GM21360 (cell line): ENCODE results near the gene CERK.
"Not testable (repeated sequence)": the region's sequence is repeated elsewhere in the genome, so short reads cannot be mapped to it uniquely, and the experiment has no call there.

Experiments
- ATAC-seq: cut with Tn5 transposase; IDR thresholded peaks from one replicate; pipeline ENCODE4 v1.9.1; 2021; ENCODE audit warnings: mild to moderate bottlenecking, moderate library complexity; ENCODE audit not compliant: unreplicated experiment

CERK gene

GRCh38 chr22:46734213-46734722 lies 3.8 kb downstream of the CERK start:
- not testable (repeated sequence) for ATAC-seq

- no peak for ATAC-seq
These were observed 5.5 kb downstream of the CERK start for GRCh38 chr22:46732513-46732912.

- no peak for ATAC-seq
These were observed 6.0 kb downstream of the CERK start for GRCh38 chr22:46732041-46732379.

GRCh38 chr22:46731246-46732040 lies 6.6 kb downstream of the CERK start:
- ATAC-seq = no peak

GRCh38 chr22:46730568-46731245 lies 7.3 kb downstream of the CERK start:
- ATAC-seq = no peak

GRCh38 chr22:46728470-46728869 lies 9.6 kb downstream of the CERK start:
- no peak for ATAC-seq

DNA sequence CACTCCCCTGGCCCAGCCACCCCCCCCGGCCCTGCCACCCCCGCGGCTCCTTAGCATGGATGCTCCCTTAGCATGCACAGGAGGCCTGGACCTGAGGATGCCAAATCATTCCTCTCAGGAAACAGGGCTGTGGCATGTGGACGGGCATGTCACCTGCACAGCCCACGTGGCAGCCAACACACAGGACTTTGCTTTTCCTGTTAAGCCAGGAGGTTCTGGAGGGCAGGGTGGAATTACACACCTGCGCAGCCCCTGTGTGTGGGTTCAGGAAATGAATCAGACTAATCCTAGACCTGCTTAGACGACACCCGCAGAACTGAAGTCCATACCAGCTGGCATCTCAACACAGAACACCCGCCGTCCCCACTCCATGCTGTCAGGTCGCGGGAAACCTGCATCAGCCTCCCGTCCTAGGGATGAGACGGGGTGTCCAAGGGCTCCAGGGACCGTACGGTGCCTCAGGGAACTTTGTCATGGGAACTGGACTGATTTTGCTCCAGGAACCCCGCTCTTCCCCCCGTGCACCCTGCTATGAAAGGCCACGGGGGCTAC lies 10.2 kb downstream of the CERK start:
- no peak for ATAC-seq

DNA sequence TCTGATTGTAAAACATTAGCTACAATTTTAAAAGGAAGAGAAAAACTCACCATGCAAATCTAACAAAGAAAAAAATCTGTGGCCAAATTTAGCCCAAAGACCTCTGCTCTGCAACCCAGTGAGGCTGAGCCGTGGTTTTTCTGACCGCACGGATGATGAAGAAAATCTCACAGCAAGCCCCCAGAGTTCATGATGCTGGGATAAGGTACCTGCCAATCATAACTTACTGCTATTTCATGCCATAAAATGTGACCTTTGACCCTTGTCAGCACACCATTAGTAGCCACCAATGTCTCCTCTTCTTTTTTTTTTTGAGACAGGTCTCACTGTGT lies 11.1 kb downstream of the CERK start:
- no peak for ATAC-seq

- ATAC-seq = no peak
These were observed 11.7 kb downstream of the CERK start for GRCh38 chr22:46726066-46726985.

- ATAC-seq = no peak
These were observed 13.0 kb downstream of the CERK start for GRCh38 chr22:46725096-46725495.

- no peak for ATAC-seq
These were observed 14.2 kb downstream of the CERK start for GRCh38 chr22:46723882-46724281.

GRCh38 chr22:46721501-46722085 lies 16.5 kb downstream of the CERK start:
- no peak for ATAC-seq

DNA sequence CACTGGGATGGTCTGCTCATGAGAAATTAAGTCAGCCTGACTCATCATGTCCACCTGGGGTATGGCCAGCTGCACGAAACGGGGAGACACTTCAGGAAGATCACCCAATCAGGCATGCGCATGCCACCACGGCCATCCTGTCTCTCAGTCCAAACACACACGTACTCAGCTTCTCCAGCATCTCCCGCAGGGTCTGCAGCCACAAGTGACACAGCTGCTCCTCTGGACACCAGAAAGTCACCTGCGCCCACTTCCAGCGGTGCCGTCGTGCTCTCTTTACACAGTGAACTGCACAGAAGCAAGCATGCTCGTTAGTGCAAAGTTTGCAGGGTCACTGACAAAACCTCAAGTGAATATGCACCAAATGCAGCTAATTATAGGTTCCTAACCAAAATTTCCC lies 18.1 kb downstream of the CERK start:
- ATAC-seq = no peak

DNA sequence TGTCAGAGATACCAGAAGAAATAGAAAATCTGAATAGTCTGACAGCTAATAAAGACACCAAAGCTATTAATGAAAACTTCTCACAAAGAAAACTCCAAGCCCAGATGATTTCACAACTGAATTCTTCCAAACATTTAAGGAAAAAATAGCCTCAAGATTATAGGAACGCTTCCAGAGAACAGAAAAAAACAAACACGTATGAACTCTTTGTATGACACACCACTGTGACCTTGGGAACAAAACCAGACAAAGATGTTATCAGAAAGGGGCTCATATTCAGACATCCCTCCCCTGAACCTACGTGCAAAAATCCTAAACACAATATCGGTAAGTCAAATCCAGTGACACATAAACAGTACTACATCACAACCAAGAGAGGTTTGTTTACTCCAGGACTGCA lies 23.5 kb downstream of the CERK start:
- no peak for ATAC-seq

GRCh38 chr22:46712288-46712687 lies 25.8 kb downstream of the CERK start:
- no peak for ATAC-seq

DNA sequence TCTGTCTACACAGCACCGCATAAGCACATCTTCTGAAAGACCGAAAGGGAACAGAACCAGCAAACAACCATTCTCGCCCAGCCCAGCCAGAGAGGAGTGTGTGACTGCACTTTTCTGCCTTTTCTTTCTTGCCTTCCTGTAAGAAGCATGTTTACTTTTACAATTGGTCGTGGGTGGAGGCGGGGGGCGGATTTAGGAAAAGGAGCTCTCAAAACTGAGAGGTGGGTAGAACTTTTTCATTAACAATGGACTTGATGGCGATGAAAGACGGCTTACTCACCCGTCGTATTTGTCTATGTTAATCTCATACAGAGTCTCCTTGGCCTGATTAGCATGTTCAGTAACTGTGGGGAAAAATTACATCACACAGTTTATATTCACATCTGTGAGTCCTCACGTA lies 27.2 kb downstream of the CERK start:
- ATAC-seq = no peak

GRCh38 chr22:46708766-46709330 lies 29.2 kb downstream of the CERK start:
- no peak for ATAC-seq

- ATAC-seq = no peak
These were observed 30.1 kb downstream of the CERK start for GRCh38 chr22:46707827-46708570.

- no peak for ATAC-seq
These were observed 30.7 kb downstream of the CERK start for GRCh38 chr22:46707305-46707704.

- ATAC-seq = no peak
These were observed 32.0 kb downstream of the CERK start for GRCh38 chr22:46706060-46706459.
